Measurements from ENCODE around the gene LRP11. TPM values are rescaled to one million over a fixed set of nuclear protein-coding genes. Genes with fewer than 3 reads are reported as not detected.
"Not testable (repeated sequence)": the region's sequence is repeated elsewhere in the genome, so short reads cannot be mapped to it uniquely, and the experiment has no call there.

Gene LRP11
- total and polyA plus RNA-seq, 10 of the 15 experiments (the other 5 are each of a cell fraction or from before 2014, with no cell fraction given), result under 0.01 to 0.23 (median 0.03) TPM; not detected in 6

DNA sequence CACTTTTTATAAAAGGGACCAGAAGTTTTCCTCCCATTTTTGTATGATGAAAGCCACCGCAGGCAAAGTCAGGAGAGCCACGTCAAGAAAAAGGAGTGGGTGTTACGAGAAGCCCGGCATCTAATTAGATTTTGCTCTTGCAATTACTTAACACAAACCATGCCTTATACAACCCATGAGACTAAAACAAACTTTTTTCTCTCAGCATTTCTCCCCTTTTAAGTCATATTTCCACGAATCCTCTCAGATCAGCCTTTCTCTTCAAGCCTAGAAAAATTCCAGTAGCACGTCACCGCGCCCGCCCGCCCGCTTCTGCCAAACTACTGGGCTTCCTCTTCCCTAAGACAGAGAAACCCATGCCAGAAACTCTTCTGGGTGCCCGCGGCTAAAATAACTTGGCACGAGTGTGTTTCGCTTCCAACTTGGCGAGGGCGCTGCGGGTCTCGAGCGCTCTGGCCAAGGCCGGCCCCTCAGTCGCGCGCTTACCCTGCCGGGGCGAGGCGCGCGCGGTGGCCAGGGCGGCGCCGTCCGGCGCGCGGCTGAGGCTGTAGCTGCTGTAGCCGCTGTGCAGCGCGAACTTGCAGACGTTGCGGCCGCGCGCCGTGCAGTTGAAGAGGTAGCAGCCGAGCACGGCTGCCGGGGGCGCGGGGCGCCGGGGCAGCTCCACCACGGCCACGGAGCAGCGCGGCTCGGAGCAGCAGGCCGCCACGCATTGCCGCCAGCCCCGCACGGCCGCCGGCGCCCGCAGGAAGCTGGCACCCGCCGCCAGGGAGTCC, 1.0 kb downstream of the LRP11 start:
- H3K4me3 ChIP-seq, result peak overlapping the region; percentile 51
- in situ Hi-C loops (cut with MboI) (no loop called here), intact Hi-C loops (cut with micrococcal nuclease; ENCODE audit: unreplicated experiment) (loop anchor here (10.0 kb wide), 1 partner anchor 138 kb away; no protein-coding TSS in a partner anchor)
- ChIA-PET SMC1A (ENCODE audit: uncharacterized antibody, unreplicated experiment) (no interaction called here), POLR2A (no interaction called here), RAD21 (ENCODE audit: unreplicated experiment) (interaction anchor here (0.6 kb wide), 1 partner anchor 32 kb away, joined by 3 read pairs; no protein-coding TSS in a partner anchor), CTCF (no interaction called here)
- peak overlapping the region; percentile 61 for H2AFZ ChIP-seq (ENCODE audit: control insufficient read depth, low read depth, low read length)
- no TSS peak for BruUV-seq (replicated peaks)
- no peaks in the 10 kb centered on the region for H3K36me3 ChIP-seq (ENCODE audit: control insufficient read depth in 2 of 2, insufficient read depth in 2 of 2, low read length in 1 of 2)
- H3K27ac ChIP-seq (ENCODE audit: control insufficient read depth, insufficient read depth), result no peak overlapping the region
- no peaks in the 10 kb centered on the region for H4K20me1 ChIP-seq (ENCODE audit: control insufficient read depth, insufficient read depth)
- no peaks in the 10 kb centered on the region; the same call in 1 of the 2 replicates for H3K4me1 ChIP-seq (ENCODE audit: control insufficient read depth, insufficient read depth, low read length)
- no peaks in the 10 kb centered on the region; the same call in 2 of the 3 replicates for H3K9me3 ChIP-seq (replicated peaks; ENCODE audit: control insufficient read depth, insufficient read depth, low read length)
- peak overlapping the region; percentile 90 for H3K4me2 ChIP-seq (ENCODE audit: control insufficient read depth, insufficient read depth)
- ATAC-seq (peak; percentile 26), DNase-seq (ENCODE audit: low read depth, low spot score) (no peak), FAIRE-seq (no peak)
- no peaks in the 10 kb centered on the region for H3K79me2 ChIP-seq (ENCODE audit: control insufficient read depth, insufficient read depth, low read length)
- under 1% methylated on average over 69 of the region's 69 CpGs for WGBS (ENCODE audit: insufficient coverage, insufficient replicate concordance, low lambda C conversion rate, missing lambda C conversion rate)
- H3K9ac ChIP-seq (ENCODE audit: control insufficient read depth, insufficient read depth, low read length), result no peak overlapping the region
- peak; percentile 7; the same call in 1 of the 2 replicates for TF ChIP-seq DPF2 (IDR thresholded peaks at IDR 0.05)
- peak; percentile 85 for TF ChIP-seq HDAC6 (IDR thresholded peaks at IDR 0.05; ENCODE audit: unreplicated experiment)
- peak; percentile 20 for TF ChIP-seq SUZ12 (IDR thresholded peaks at IDR 0.05; ENCODE audit: unreplicated experiment)
- TF ChIP-seq JUNB (IDR thresholded peaks at IDR 0.05), result no peak
- H3K27me3 ChIP-seq (replicated peaks in 1 of 2; ENCODE audit: control insufficient read depth in 2 of 2, insufficient read depth in 2 of 2, low read length in 1 of 2), result peaks cover 5 to 12% of the 10 kb centered on the region in 2 experiments

DNA sequence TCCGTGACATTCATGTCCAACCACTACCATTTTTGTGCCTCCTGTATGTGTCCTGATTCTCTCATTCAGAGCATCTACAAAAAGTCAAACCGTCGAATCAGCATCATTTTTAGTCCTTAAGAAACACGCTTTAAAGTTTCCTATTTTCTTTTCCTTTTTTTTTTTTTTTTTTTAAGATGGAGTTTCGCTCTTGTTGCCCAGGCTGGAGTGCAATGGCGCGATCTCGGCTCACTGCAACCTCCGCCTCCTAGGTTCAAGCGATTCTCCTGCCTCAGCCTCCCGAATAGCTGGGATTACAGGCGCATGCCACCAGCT, 1.8 kb downstream of the LRP11 start:
- H3K36me3 ChIP-seq (ENCODE audit: control insufficient read depth in 2 of 2, insufficient read depth in 2 of 2, low read length in 1 of 2); FAIRE-seq; DNase-seq (ENCODE audit: low read depth, low spot score); ATAC-seq; H3K79me2 ChIP-seq (ENCODE audit: control insufficient read depth, insufficient read depth, low read length); POLR2A ChIA-PET; H3K9me3 ChIP-seq (replicated peaks; ENCODE audit: control insufficient read depth, insufficient read depth, low read length); H3K27ac ChIP-seq (ENCODE audit: control insufficient read depth, insufficient read depth); in situ Hi-C loops (cut with MboI); H2AFZ ChIP-seq (ENCODE audit: control insufficient read depth, low read depth, low read length); H3K4me2 ChIP-seq (ENCODE audit: control insufficient read depth, insufficient read depth); H3K9ac ChIP-seq (ENCODE audit: control insufficient read depth, insufficient read depth, low read length); H3K4me1 ChIP-seq (ENCODE audit: control insufficient read depth, insufficient read depth, low read length); H4K20me1 ChIP-seq (ENCODE audit: control insufficient read depth, insufficient read depth); SMC1A ChIA-PET (ENCODE audit: uncharacterized antibody, unreplicated experiment); BruUV-seq (replicated peaks); H3K4me3 ChIP-seq: not testable (repeated sequence)
- WGBS (ENCODE audit: insufficient coverage, insufficient replicate concordance, low lambda C conversion rate, missing lambda C conversion rate), result 96% methylated on average over 7 of the region's 12 CpGs
- RAD21 ChIA-PET (ENCODE audit: unreplicated experiment), result interaction anchor here (0.6 kb wide), 1 partner anchor 31 kb away, joined by 3 read pairs; no protein-coding TSS in a partner anchor
- peaks cover 5 to 12% of the 10 kb centered on the region in 2 experiments for H3K27me3 ChIP-seq (replicated peaks in 1 of 2; ENCODE audit: control insufficient read depth in 2 of 2, insufficient read depth in 2 of 2, low read length in 1 of 2)
- CTCF ChIA-PET, result interaction anchor here (0.6 kb wide), 1 partner anchor 89 kb away, joined by 4 read pairs; no protein-coding TSS in a partner anchor
- intact Hi-C loops (cut with micrococcal nuclease; ENCODE audit: unreplicated experiment), result loop anchor here (10.0 kb wide), 1 partner anchor 138 kb away; no protein-coding TSS in a partner anchor
